CD4-positive, alpha-beta memory T cell (primary cell): ENCODE data around the gene ZNF808. TPM values are rescaled to one million over a fixed set of nuclear protein-coding genes. Genes with fewer than 3 reads are reported as not detected.
A peak's percentile ranks its signal among the peaks of the same experiment; 100 is the strongest.
"Not testable (repeated sequence)": the region's sequence is repeated elsewhere in the genome, so short reads cannot be mapped to it uniquely, and the experiment has no call there.

Source experiments
- CTCF ChIA-PET: fragments of 350-600 bp; sonication (Branson Sonifier 250); formaldehyde crosslinking; loops from one replicate; lab custom pipeline; 2021; ENCODE audit warnings: inconsistent platforms; ENCODE audit not compliant: partially characterized antibody; lab: Charles Lee
- POLR2A ChIA-PET: fragments of 350-600 bp; sonication (Branson Sonifier 250); formaldehyde crosslinking; loops from one replicate; lab custom pipeline; 2021; ENCODE audit not compliant: partially characterized antibody; lab: Charles Lee
- DNase-seq, 5 donors: peaks; one replicate each; pipeline versions ENCODE4 v3.0.0 to v3.0.0-alpha.2; 2020 to 2022; ENCODE audit warnings: mixed read lengths in 1 of 5
- H3K27ac ChIP-seq: one replicate; pipeline ENCODE4 v1.7.0; 2013; ENCODE audit warnings: low read depth, low read length
- H3K27me3 ChIP-seq: 2 replicates; pipeline ENCODE4 v1.7.0; 2013; ENCODE audit warnings: mild to moderate bottlenecking, low read length, moderate library complexity; ENCODE audit not compliant: insufficient read depth
- H3K36me3 ChIP-seq: 2 replicates; pipeline ENCODE4 v1.7.0; 2013; ENCODE audit warnings: mild to moderate bottlenecking, low read length, moderate library complexity; ENCODE audit not compliant: insufficient read depth
- H3K4me1 ChIP-seq: 2 replicates; pipeline ENCODE4 v1.7.0; 2013; ENCODE audit warnings: mild to moderate bottlenecking, low read length, moderate library complexity; ENCODE audit not compliant: insufficient read depth
- H3K4me3 ChIP-seq, 2 donors: one replicate each; pipeline ENCODE4 v1.7.0; 2013; ENCODE audit warnings: low read length in 2 of 2, mild to moderate bottlenecking in 1 of 2
- H3K9me3 ChIP-seq, 2 donors: one replicate each; pipeline ENCODE4 v1.7.0; 2013; ENCODE audit warnings: low read length in 2 of 2, control low read depth in 1 of 2; ENCODE audit not compliant: control insufficient read depth in 1 of 2
- H3K27ac Mint-ChIP-seq, 7 donors: one replicate each; pipeline ENCODE4 v1.8.0; 2020 to 2021; ENCODE audit warnings: mixed read lengths in 7 of 7, mild to moderate bottlenecking in 6 of 7, inconsistent platforms in 3 of 7, moderate library complexity in 3 of 7
- H3K27me3 Mint-ChIP-seq, 2 donors: one replicate each; pipeline ENCODE4 v1.8.0; 2020 to 2021; ENCODE audit warnings: mixed read lengths in 2 of 2
- H3K36me3 Mint-ChIP-seq, 2 donors: one replicate each; pipeline ENCODE4 v1.8.0; 2020 to 2021; ENCODE audit warnings: mixed read lengths in 2 of 2, inconsistent platforms in 1 of 2, mild to moderate bottlenecking in 1 of 2
- H3K4me1 Mint-ChIP-seq, 4 donors: one replicate each; pipeline ENCODE4 v1.8.0; 2020 to 2021; ENCODE audit warnings: mixed read lengths in 4 of 4, mild to moderate bottlenecking in 1 of 4
- H3K4me3 Mint-ChIP-seq, 8 donors: one replicate each; pipeline ENCODE4 v1.8.0; 2020 to 2021; ENCODE audit warnings: mixed read lengths in 8 of 8, mild to moderate bottlenecking in 7 of 8, moderate library complexity in 6 of 8, inconsistent platforms in 3 of 8
- H3K9me3 Mint-ChIP-seq, 8 donors: one replicate each; pipeline ENCODE4 v1.8.0; 2020 to 2021; ENCODE audit warnings: mixed read lengths in 8 of 8, mild to moderate bottlenecking in 5 of 8, inconsistent platforms in 3 of 8, moderate library complexity in 1 of 8
- intact Hi-C: fragments of 100-400 bp; cut with micrococcal nuclease; formaldehyde crosslinking; loops from one replicate; pipeline ENCODE4 v1.15.1; 2023
- polyA plus RNA-seq, 2 donors: library from polyadenylated mRNA; unstranded; fragments of 300-500 nt; fragmentation: Illumina TruSeq; gene quantifications; one replicate each; pipeline ENCODE4 v1.2.3, GENCODE V29; 2021
- total RNA-seq, 2 experiments: library from RNA; stranded (reverse); gene quantifications; one replicate each; pipeline ENCODE4 v1.2.3, GENCODE V29; 2021

The ZNF808 gene
- total and polyA plus RNA-seq, 4 experiments from 2014 or later: 2.0 to 65.2 (median 36.3) TPM

GRCh38 chr19:52601974-52602366, 74.5 kb downstream of the ZNF808 start:
- Mint-ChIP-seq H3K9me3 (peaks cover 3 to 33% (median 26%) of the 10 kb centered on the region in 8 donors), H3K27ac (peak overlapping the region; percentile 65 to 96 (median 83)), H3K36me3 (peaks cover 24 to 40% of the 10 kb centered on the region in 2 donors), H3K4me3 (peak overlapping the region; percentile 93 to 97 (median 94)), H3K4me1 (peaks cover 17 to 47% (median 28%) of the 10 kb centered on the region in 4 donors)
- Histone ChIP-seq H3K4me3 (peak overlapping the region; percentile 57 to 63), H3K27ac (peak overlapping the region; percentile 66), H3K4me1 (peaks cover 15% of the 10 kb centered on the region)
- ChIA-PET CTCF (interaction anchor here (0.6 kb wide), 1 partner anchor 56 kb away, joined by 4 read pairs; no protein-coding TSS in a partner anchor), POLR2A (interaction anchor here (1.4 kb wide), 1 partner anchor 35 kb away, joined by 6 read pairs; no protein-coding TSS in a partner anchor)
- DNase-seq, H3K27me3 Mint-ChIP-seq, H3K27me3 ChIP-seq, H3K36me3 ChIP-seq, H3K9me3 ChIP-seq: not testable (repeated sequence)
- intact Hi-C loops: loop anchor here (1.0 to 2.0 kb wide), 4 partner anchors 32 to 259 kb away; partner anchors contain the start of genes ZNF701, ZNF808 and ZNF83

DNA sequence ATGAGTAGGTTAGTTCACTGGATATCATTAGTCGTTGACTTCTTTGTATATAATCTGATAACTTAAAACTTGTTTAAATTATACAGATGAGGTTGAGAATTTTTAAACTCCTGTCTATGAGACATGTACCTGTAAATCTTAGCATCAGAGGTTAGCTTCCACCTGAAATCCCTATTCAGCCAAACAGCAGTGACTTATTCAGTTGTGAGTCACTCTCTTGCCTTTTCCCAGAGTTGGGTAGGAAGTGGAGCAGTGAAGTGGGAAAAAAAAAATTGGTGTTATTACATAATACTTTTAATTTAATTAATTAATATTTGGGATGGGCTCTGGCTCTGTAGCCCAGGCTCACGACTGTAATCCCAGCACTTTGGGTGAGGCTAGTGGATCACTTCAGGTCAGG, 75.5 kb downstream of the ZNF808 start:
- Histone ChIP-seq H3K27ac (no peak overlapping the region), H3K36me3 (no peaks in the 10 kb centered on the region), H3K9me3 (peaks cover 0 to 4% of the 10 kb centered on the region in 2 donors), H3K27me3 (no peaks in the 10 kb centered on the region), H3K4me3 (no peak overlapping the region), H3K4me1 (peaks cover 15% of the 10 kb centered on the region)
- intact Hi-C loops: no loop called here
- H3K27ac Mint-ChIP-seq: no peak overlapping the region
- peaks cover 3 to 28% (median 20%) of the 10 kb centered on the region in 8 donors for H3K9me3 Mint-ChIP-seq
- H3K27me3 Mint-ChIP-seq: no peaks in the 10 kb centered on the region
- peaks cover 17 to 47% (median 28%) of the 10 kb centered on the region in 4 donors for H3K4me1 Mint-ChIP-seq
- CTCF ChIA-PET: no interaction called here
- H3K4me3 Mint-ChIP-seq: peak overlapping the region in 7 of 8 donors; percentile 13 to 95 (median 69)
- peaks cover 21 to 40% of the 10 kb centered on the region in 2 donors for H3K36me3 Mint-ChIP-seq
- no peak for DNase-seq
- POLR2A ChIA-PET: no interaction called here

GRCh38 chr19:52603558-52604207, 76.2 kb downstream of the ZNF808 start:
- H3K4me3 ChIP-seq: no peak overlapping the region
- ChIA-PET POLR2A (no interaction called here), CTCF (interaction anchor here (0.7 kb wide), 1 partner anchor 120 kb away, joined by 5 read pairs; no protein-coding TSS in a partner anchor)
- Mint-ChIP-seq H3K36me3 (peaks cover 21 to 43% of the 10 kb centered on the region in 2 donors), H3K27ac (peak overlapping the region in 1 of 7 donors; percentile 46), H3K4me1 (peaks cover 18 to 47% (median 29%) of the 10 kb centered on the region in 4 donors), H3K4me3 (peak overlapping the region in 4 of 8 donors; percentile 28 to 60 (median 53)), H3K9me3 (peaks cover 3 to 32% (median 22%) of the 10 kb centered on the region in 8 donors), H3K27me3 (no peaks in the 10 kb centered on the region)
- H3K9me3 ChIP-seq: peaks cover 0 to 4% of the 10 kb centered on the region in 2 donors
- intact Hi-C loops: no loop called here
- DNase-seq: no peak
- no peaks in the 10 kb centered on the region for H3K36me3 ChIP-seq
- no peaks in the 10 kb centered on the region for H3K27me3 ChIP-seq
- H3K27ac ChIP-seq: no peak overlapping the region
- H3K4me1 ChIP-seq: peaks cover 15% of the 10 kb centered on the region

Other genes with a start within 250 kb of the ZNF808 start
- 10 to 100 TPM; 26.7 to 26.9 TPM for gene ZNF480, start 230.5 kb upstream of the ZNF808 start, total RNA-seq
- 10 to 100 TPM; 12.4 to 29.5 TPM for gene ZNF480, start 230.5 kb upstream of the ZNF808 start, polyA plus RNA-seq
- gene ZNF610, start 191.4 kb upstream of the ZNF808 start, total RNA-seq: 1 to 10 TPM; 4.8 to 6.0 TPM
- gene ZNF610, start 191.4 kb upstream of the ZNF808 start, polyA plus RNA-seq: 1 to 10 TPM; 1.1 to 1.2 TPM
- 10 to 100 TPM; 31.2 to 33.5 TPM for gene ZNF880, start 157.7 kb upstream of the ZNF808 start, total RNA-seq
- gene ZNF880, start 157.7 kb upstream of the ZNF808 start, polyA plus RNA-seq: 10 to 100 TPM; 29.2 to 29.9 TPM
- 10 to 100 TPM; 44.6 to 49.9 TPM for gene ZNF528, start 129.8 kb upstream of the ZNF808 start, total RNA-seq
- gene ZNF528, start 129.8 kb upstream of the ZNF808 start, polyA plus RNA-seq: 1 to 10 TPM; 7.2 to 8.6 TPM
- gene ZNF534, start 98.5 kb upstream of the ZNF808 start, total RNA-seq: under 1 TPM in 1 of 2 experiments, not detected in 1; 0.15 TPM
- gene ZNF534, start 98.5 kb upstream of the ZNF808 start, polyA plus RNA-seq: not detected
- 1 to 10 TPM; 3.6 to 4.9 TPM for gene ZNF578, start 74.1 kb upstream of the ZNF808 start, total RNA-seq
- 1 to 10 TPM; 1.9 to 2.8 TPM for gene ZNF578, start 74.1 kb upstream of the ZNF808 start, polyA plus RNA-seq
- gene ZNF701, start 42.6 kb downstream of the ZNF808 start, total RNA-seq: 10 to 100 TPM; 51.1 to 51.7 TPM
- 10 to 100 TPM; 10.7 to 21.0 TPM for gene ZNF701, start 42.6 kb downstream of the ZNF808 start, polyA plus RNA-seq
- gene ZNF83, start 110.7 kb downstream of the ZNF808 start, total RNA-seq: 100 to 1,000 TPM; 128 to 130 TPM
- 10 to 100 TPM; 10.7 to 25.6 TPM for gene ZNF83, start 110.7 kb downstream of the ZNF808 start, polyA plus RNA-seq
- gene ZNF611, start 207.4 kb downstream of the ZNF808 start, total RNA-seq: 10 to 100 TPM; 52.8 to 53.7 TPM
- 10 to 100 TPM; 23.6 to 37.9 TPM for gene ZNF611, start 207.4 kb downstream of the ZNF808 start, polyA plus RNA-seq